ENCODE results near the gene PARD3B. TPM values are rescaled to one million over a fixed set of nuclear protein-coding genes. Genes with fewer than 3 reads are reported as not detected.
A peak's percentile ranks its signal among the peaks of the same experiment; 100 is the strongest.

The PARD3B gene
- total RNA-seq, 1 experiment from 2014 or later, result 3.9 TPM

- Histone ChIP-seq H3K36me3 (ENCODE audit: low read depth, low read length) (no peaks in the 10 kb centered on the region), H3K4me2 (ENCODE audit: low read length) (no peak overlapping the region), H3K4me3 (ENCODE audit: low read length) (no peak overlapping the region), H3F3A (ENCODE audit: low read length, unreplicated experiment) (no peaks in the 10 kb centered on the region), H4K20me1 (ENCODE audit: low read length) (no peaks in the 10 kb centered on the region), H3K9me2 (replicated peaks; ENCODE audit: low read length) (no peaks in the 10 kb centered on the region), H3K27ac (ENCODE audit: low read length) (no peak overlapping the region), H3K79me2 (ENCODE audit: low read length) (no peaks in the 10 kb centered on the region), H2AFZ (ENCODE audit: low read length) (no peak overlapping the region), H3K27me3 (ENCODE audit: low read length) (no peaks in the 10 kb centered on the region), H3K9ac (ENCODE audit: low read length) (no peak overlapping the region), H3K9me3 (ENCODE audit: low read length) (0 out of 2 replicates have a peak, but pooled peaks cover 5% of the 10 kb centered on the region), H3K4me1 (ENCODE audit: insufficient read depth, low read length) (peaks cover 20% of the 10 kb centered on the region)
- ATAC-seq (no peak), DNase-seq (no peak)
- CTCF ChIA-PET, result no interaction called here
- POLR2A ChIA-PET (ENCODE audit: unreplicated experiment), result no interaction called here
- intact Hi-C loops (cut with micrococcal nuclease), result no loop called here
- BruUV-seq (replicated peaks), result no TSS peak
- no peak for TF ChIP-seq EZH2phosphoT487 (IDR thresholded peaks at IDR 0.05; ENCODE audit: borderline replicate concordance, low read length)
- TF ChIP-seq EZH2 (IDR thresholded peaks at IDR 0.05; ENCODE audit: low read length, unreplicated experiment), result no peak
- TF ChIP-seq CTCF (conservative IDR thresholded peaks at IDR 0.05; ENCODE audit: low read depth, low read length), result no peak
Measured at GRCh38 chr2:204946892-204947291, 401.6 kb downstream of the PARD3B start.

GRCh38 chr2:204947405-204947804, 402.1 kb downstream of the PARD3B start:
- Histone ChIP-seq H3K79me2 (ENCODE audit: low read length) (no peaks in the 10 kb centered on the region), H3K9ac (ENCODE audit: low read length) (no peak overlapping the region), H3K4me2 (ENCODE audit: low read length) (no peak overlapping the region), H3K4me1 (ENCODE audit: insufficient read depth, low read length) (peaks cover 20% of the 10 kb centered on the region), H3K9me3 (ENCODE audit: low read length) (0 out of 2 replicates have a peak, but pooled peaks cover 5% of the 10 kb centered on the region), H3K4me3 (ENCODE audit: low read length) (no peak overlapping the region), H2AFZ (ENCODE audit: low read length) (no peak overlapping the region), H3K27me3 (ENCODE audit: low read length) (no peaks in the 10 kb centered on the region), H3K36me3 (ENCODE audit: low read depth, low read length) (no peaks in the 10 kb centered on the region), H3F3A (ENCODE audit: low read length, unreplicated experiment) (no peaks in the 10 kb centered on the region), H3K27ac (ENCODE audit: low read length) (no peak overlapping the region), H3K9me2 (replicated peaks; ENCODE audit: low read length) (no peaks in the 10 kb centered on the region), H4K20me1 (ENCODE audit: low read length) (no peaks in the 10 kb centered on the region)
- ATAC-seq, result no peak
- intact Hi-C loops (cut with micrococcal nuclease), result no loop called here
- CTCF ChIA-PET, result no interaction called here
- DNase-seq, result peak; percentile 46
- POLR2A ChIA-PET (ENCODE audit: unreplicated experiment), result no interaction called here
- BruUV-seq (replicated peaks), result no TSS peak
- no peak for TF ChIP-seq EZH2 (IDR thresholded peaks at IDR 0.05; ENCODE audit: low read length, unreplicated experiment)
- no peak for TF ChIP-seq CTCF (conservative IDR thresholded peaks at IDR 0.05; ENCODE audit: low read depth, low read length)
- TF ChIP-seq EZH2phosphoT487 (IDR thresholded peaks at IDR 0.05; ENCODE audit: borderline replicate concordance, low read length), result no peak

GRCh38 chr2:204948024-204948763, 402.9 kb downstream of the PARD3B start:
- no peak for TF ChIP-seq EZH2phosphoT487 (IDR thresholded peaks at IDR 0.05; ENCODE audit: borderline replicate concordance, low read length)
- no peak for TF ChIP-seq CTCF (conservative IDR thresholded peaks at IDR 0.05; ENCODE audit: low read depth, low read length)
- no peak for TF ChIP-seq EZH2 (IDR thresholded peaks at IDR 0.05; ENCODE audit: low read length, unreplicated experiment)
- no TSS peak for BruUV-seq (replicated peaks)
- no peaks in the 10 kb centered on the region for H3F3A ChIP-seq (ENCODE audit: low read length, unreplicated experiment)
- H3K4me2 ChIP-seq (ENCODE audit: low read length), result no peak overlapping the region
- no peak overlapping the region for H3K9ac ChIP-seq (ENCODE audit: low read length)
- intact Hi-C loops (cut with micrococcal nuclease), result no loop called here
- CTCF ChIA-PET, result no interaction called here
- 0 out of 2 replicates have a peak, but pooled peaks cover 5% of the 10 kb centered on the region for H3K9me3 ChIP-seq (ENCODE audit: low read length)
- H3K36me3 ChIP-seq (ENCODE audit: low read depth, low read length), result no peaks in the 10 kb centered on the region
- H2AFZ ChIP-seq (ENCODE audit: low read length), result no peak overlapping the region
- H4K20me1 ChIP-seq (ENCODE audit: low read length), result no peaks in the 10 kb centered on the region
- H3K79me2 ChIP-seq (ENCODE audit: low read length), result no peaks in the 10 kb centered on the region
- H3K9me2 ChIP-seq (replicated peaks; ENCODE audit: low read length), result no peaks in the 10 kb centered on the region
- H3K27ac ChIP-seq (ENCODE audit: low read length), result no peak overlapping the region
- peaks cover 20% of the 10 kb centered on the region for H3K4me1 ChIP-seq (ENCODE audit: insufficient read depth, low read length)
- H3K27me3 ChIP-seq (ENCODE audit: low read length), result no peaks in the 10 kb centered on the region
- POLR2A ChIA-PET (ENCODE audit: unreplicated experiment), result no interaction called here
- no peak overlapping the region for H3K4me3 ChIP-seq (ENCODE audit: low read length)
- DNase-seq (no peak), ATAC-seq (no peak)

Data from PC-3 (cell line).